D721Med (cell line): ENCODE results near the gene CORO7.

ENCODE experiments used
- DNase-seq: peaks from one replicate; pipeline ENCODE4 v3.0.0; 2011; ENCODE audit warnings: low spot score; ENCODE audit not compliant: insufficient read length
- FAIRE-seq: peaks from 2 replicates; lab custom pipeline; 2011; peaks lifted over from hg19 to GRCh38; lab: Jason Lieb, UNC
- TF ChIP-seq, protein P1 (sequence below): IDR thresholded peaks from 2 replicates; pipeline ENCODE4 v1.5.1; 2012; ENCODE audit warnings: mild to moderate bottlenecking, control low read depth; ENCODE audit not compliant: insufficient read depth; ENCODE audit errors: missing control alignments

CORO7 gene

DNA sequence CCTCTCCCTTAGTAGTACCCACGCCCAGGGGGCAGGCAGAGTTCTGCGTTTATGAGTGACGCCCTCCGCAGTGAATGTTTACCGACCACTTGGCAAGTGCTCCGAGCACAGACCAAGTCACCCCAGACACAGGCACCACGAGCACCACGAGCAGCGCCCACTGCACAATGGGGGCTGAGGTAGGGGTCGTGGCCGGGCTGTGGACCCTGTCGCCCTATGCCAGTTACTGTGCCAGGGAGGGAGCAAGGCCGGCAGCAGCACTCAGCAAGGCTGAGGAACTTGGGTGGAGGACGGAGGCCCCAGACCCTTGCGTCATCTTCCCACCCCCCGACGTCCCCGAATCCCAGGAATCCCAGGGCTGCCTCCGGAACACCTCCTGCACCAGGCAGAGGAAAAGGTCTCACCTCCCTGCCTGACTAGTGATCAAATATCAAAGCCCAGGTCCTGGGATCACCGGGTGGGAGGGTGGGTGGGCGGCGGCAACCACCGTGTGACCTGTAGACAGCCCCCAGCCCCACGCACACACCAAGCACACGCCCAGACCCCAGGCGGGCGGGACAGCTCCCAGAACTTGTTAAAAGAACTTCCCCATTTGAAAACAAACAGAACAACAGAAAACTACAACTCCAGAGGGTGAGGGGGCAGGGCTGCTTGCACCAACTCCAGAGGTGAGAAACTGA lies 39.4 kb downstream of the CORO7 start:
- TF ChIP-seq, protein P1, sequence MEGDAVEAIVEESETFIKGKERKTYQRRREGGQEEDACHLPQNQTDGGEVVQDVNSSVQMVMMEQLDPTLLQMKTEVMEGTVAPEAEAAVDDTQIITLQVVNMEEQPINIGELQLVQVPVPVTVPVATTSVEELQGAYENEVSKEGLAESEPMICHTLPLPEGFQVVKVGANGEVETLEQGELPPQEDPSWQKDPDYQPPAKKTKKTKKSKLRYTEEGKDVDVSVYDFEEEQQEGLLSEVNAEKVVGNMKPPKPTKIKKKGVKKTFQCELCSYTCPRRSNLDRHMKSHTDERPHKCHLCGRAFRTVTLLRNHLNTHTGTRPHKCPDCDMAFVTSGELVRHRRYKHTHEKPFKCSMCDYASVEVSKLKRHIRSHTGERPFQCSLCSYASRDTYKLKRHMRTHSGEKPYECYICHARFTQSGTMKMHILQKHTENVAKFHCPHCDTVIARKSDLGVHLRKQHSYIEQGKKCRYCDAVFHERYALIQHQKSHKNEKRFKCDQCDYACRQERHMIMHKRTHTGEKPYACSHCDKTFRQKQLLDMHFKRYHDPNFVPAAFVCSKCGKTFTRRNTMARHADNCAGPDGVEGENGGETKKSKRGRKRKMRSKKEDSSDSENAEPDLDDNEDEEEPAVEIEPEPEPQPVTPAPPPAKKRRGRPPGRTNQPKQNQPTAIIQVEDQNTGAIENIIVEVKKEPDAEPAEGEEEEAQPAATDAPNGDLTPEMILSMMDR: no peak
- FAIRE-seq (no peak), DNase-seq (no peak)

DNA sequence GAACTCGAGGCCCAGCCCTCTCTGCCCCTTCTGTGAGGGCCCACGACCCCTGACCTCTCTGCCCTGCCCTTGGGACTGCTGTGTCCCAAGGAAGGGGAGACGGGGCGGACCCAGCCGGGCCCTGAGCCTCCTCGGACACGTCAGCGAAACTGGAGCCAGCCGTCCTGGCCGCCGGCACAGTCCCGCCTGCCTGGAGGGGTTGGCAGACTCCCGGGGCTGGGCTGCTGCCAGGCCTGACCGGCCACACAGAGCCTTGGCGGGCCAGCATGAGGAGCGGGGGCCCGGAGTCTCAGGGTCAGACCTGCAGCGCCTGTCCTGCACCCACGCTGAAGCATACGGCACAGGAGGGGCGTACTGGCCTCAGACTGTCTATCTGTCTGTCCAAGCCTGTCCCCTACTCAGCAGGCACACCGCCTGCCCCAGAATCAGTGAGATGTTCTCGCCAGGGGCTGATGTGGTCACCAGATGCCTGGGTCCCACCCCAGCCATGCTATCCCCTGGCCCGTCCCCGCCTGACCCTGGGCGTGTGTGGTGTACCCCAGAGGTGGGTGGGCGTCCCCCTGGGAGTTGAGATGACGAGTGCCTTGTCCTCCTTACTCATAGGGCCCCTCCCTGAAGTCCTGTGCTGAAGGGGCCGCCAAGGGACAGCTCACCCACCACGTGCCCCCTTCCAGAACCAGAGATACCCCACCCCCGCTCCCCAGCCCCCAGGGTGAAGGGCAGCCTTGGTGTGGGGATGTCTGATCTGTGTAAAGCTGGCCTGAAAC lies 40.1 kb downstream of the CORO7 start:
- DNase-seq (no peak), FAIRE-seq (no peak)
- TF ChIP-seq, protein P1: no peak

DNA sequence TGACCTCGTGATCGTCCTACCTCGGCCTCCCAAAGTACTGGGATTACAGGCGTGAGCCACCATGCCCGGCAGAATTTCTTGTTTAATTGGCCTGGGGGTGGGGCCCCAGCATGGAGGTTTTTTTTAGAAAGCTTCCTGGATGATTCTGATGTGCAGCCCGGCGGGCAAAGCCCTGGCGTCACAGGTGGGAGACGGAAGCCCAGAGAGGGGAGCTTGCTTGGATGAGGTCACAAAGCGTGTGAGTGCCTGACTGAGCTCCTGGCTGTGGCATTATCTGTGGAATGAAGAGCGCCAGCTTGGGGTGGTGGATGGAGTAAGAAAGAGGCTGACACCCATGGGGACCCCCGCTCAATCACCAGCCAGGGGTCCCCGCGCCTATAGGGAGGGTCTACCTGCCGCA lies 40.7 kb downstream of the CORO7 start:
- no peak for FAIRE-seq

DNA sequence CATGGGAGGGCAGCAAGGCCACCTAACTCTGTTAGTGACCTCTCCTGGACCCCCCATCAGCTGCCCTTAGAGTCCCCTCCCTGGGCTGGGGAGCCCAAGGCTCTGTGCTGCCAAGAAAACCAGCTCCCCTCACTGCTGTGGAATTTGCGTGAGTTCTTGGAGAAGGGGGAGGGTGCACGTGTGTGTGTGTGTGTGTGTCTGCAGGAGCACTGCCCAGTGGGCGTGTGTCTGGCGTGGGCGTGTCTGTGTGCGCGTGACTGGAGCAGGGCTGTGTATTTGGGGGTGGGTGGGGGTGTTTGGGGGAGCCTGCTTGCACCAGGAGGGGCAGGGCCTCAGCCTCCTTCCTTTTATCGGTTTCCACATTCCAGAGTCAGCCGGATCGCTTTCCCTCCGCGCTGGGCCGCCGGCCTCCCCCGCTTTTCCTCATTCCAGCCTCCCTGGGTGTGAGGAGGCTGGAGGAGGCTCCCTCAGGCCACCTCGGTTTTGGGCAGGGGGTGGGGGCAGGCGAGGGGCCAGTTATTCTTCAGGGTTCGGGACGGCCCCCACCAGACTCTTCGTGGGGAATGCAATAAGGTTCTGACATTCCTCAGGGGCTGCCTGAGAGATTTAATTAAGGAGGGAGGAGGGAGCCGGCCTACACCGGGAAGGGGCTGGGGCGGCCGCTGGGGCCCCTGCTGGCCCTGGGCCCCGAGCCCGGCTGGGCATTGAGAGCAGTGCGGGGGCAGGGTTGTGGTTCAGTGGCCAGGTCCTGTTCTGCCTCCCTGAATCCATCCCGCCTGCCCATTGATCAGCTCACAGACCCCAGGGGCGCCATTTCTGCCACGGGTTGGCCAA lies 42.3 kb downstream of the CORO7 start:
- DNase-seq: no peak
- no peak for FAIRE-seq

More for the DNA sequence above, 40.7 kb downstream of the CORO7 start:
- DNase-seq: no peak
- TF ChIP-seq, protein P1: no peak

DNA sequence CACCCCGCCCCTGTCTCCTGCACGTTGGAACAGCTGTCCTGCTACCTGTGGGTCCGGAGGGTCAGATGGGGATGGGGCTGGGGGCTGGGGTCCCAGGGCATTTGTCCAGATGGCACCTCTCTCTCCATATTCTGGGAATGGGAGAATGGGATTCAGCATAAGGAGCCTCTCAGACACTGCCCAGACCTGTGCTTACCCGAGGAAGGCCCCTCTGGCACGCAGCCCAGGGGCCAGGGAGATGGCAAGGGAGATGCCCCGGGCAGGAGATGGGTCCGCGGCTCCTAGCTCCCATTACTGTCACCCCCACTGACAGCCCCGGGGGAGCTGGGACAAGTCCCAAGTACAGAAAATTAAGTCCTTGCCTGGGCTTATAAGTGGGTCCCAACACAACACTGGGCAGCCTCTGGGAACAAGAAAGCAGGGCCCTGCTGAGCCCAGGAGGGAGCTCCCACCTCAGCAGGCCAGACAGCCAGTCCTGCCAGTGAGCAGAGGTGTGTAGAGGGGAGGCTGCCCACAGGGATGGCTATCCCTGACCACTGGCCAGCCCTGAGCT lies 43.0 kb downstream of the CORO7 start:
- DNase-seq (no peak), FAIRE-seq (no peak)
- TF ChIP-seq, protein P1: no peak

More for the DNA sequence above, 42.3 kb downstream of the CORO7 start:
- TF ChIP-seq, protein P1: no peak

DNA sequence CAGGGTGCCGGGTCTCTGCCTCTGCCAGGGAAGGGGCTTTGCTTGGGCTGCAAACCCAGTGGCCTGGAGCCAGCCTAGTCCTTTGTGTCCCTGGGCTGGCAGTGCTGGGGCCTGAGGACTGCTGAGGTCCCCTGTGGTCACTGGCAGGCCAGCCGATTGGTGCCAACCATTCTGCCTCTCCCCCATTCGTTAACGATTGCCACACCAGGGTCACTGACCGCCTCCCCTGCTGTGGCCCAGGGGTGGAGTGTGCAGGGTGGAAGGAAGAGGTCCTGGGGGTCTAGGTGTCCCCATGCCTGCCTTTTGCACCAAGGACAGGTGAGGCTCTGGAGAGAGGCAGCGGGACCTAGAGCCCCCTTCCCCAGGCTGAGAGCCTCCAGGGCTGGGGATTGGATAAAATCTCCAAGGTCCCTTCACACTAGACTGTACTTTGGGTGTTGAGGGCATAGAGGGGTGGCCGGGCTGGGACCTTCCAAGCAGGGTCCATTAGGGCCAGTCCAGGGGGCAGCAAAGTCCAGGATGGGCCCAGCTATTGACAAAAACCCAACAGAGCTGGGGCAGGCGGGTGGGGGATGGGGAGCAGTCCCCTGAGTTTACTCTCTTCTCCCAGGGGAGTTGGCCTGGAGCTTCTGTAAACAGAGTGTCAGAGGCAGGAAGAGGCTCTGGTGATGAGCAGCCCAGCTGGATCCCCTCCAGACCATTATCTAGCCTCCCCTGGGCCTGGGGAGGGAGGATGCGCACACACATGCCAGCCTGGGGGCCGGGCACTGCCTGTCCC lies 43.6 kb downstream of the CORO7 start:
- DNase-seq: no peak
- FAIRE-seq: no peak
- TF ChIP-seq, protein P1: no peak
